ENCODE results near the gene AAMDC.

GRCh38 chr11:77806415-77806814 is 14.5 kb upstream of the AAMDC start:
- no peak for TF ChIP-seq MYC (CRISPR knock-in tag; IDR thresholded peaks at IDR 0.05; ENCODE audit: borderline replicate concordance)
- no peak for TF ChIP-seq CTCF (CRISPR knock-in tag; IDR thresholded peaks at IDR 0.05)
- TF ChIP-seq ETV6 (CRISPR knock-in tag; conservative IDR thresholded peaks at IDR 0.05): no peak
- TF ChIP-seq EP300 (IDR thresholded peaks at IDR 0.05; ENCODE audit: low read depth in 2 of 2, low read length in 2 of 2): no peak
- no peak for TF ChIP-seq EP300 (CRISPR knock-in tag; IDR thresholded peaks at IDR 0.05; ENCODE audit: borderline replicate concordance)
- TF ChIP-seq ZNF772 (CRISPR knock-in tag; IDR thresholded peaks at IDR 0.05): no peak
- no peak for TF ChIP-seq MAFK (conservative IDR thresholded peaks at IDR 0.05 in 1 of 2, IDR thresholded peaks at IDR 0.05 in 1 of 2; ENCODE audit: low read length in 2 of 2)
- TF ChIP-seq SMARCC2 (IDR thresholded peaks at IDR 0.05): no peak
- TF ChIP-seq EED (CRISPR knock-in tag; IDR thresholded peaks at IDR 0.05): no peak
